GM21447 (cell line): ENCODE data around the gene TSHZ1.

Experiments
- ATAC-seq: cut with Tn5 transposase; IDR thresholded peaks from one replicate; pipeline ENCODE4 v1.9.1; 2021; ENCODE audit not compliant: unreplicated experiment

The TSHZ1 gene

GRCh38 chr18:75241705-75242104 is 31.1 kb downstream of the TSHZ1 start:
- no peak for ATAC-seq

- ATAC-seq = no peak
These were observed 34.0 kb downstream of the TSHZ1 start for GRCh38 chr18:75244351-75245313.

- no peak for ATAC-seq
These were observed 36.4 kb downstream of the TSHZ1 start for GRCh38 chr18:75246721-75247610.

- peak; percentile 51 for ATAC-seq
These were observed 37.2 kb downstream of the TSHZ1 start for GRCh38 chr18:75247611-75248421.

GRCh38 chr18:75248426-75249174 is 38.0 kb downstream of the TSHZ1 start:
- ATAC-seq = no peak

GRCh38 chr18:75249175-75249518 is 38.5 kb downstream of the TSHZ1 start:
- no peak for ATAC-seq

GRCh38 chr18:75249672-75250470 is 39.3 kb downstream of the TSHZ1 start:
- no peak for ATAC-seq

- ATAC-seq = no peak
These were observed 39.8 kb downstream of the TSHZ1 start for GRCh38 chr18:75250471-75250821.

- ATAC-seq = no peak
These were observed 40.9 kb downstream of the TSHZ1 start for GRCh38 chr18:75251466-75251865.

GRCh38 chr18:75252136-75252535 is 41.5 kb downstream of the TSHZ1 start:
- no peak for ATAC-seq

GRCh38 chr18:75253043-75253442 is 42.4 kb downstream of the TSHZ1 start:
- no peak for ATAC-seq

- no peak for ATAC-seq
These were observed 43.2 kb downstream of the TSHZ1 start for GRCh38 chr18:75253784-75254183.

GRCh38 chr18:75255094-75255493 is 44.5 kb downstream of the TSHZ1 start:
- no peak for ATAC-seq

GRCh38 chr18:75256376-75256775 is 45.8 kb downstream of the TSHZ1 start:
- ATAC-seq = no peak

GRCh38 chr18:75257605-75258004 is 47.0 kb downstream of the TSHZ1 start:
- no peak for ATAC-seq

- ATAC-seq = peak; percentile 80
These were observed 51.0 kb downstream of the TSHZ1 start for GRCh38 chr18:75261430-75262223.

GRCh38 chr18:75262511-75262910 is 51.9 kb downstream of the TSHZ1 start:
- no peak for ATAC-seq

GRCh38 chr18:75264195-75264594 is 53.6 kb downstream of the TSHZ1 start:
- no peak for ATAC-seq
